ENCODE measurements around the gene EXOC3L1. TPM values are rescaled to one million over a fixed set of nuclear protein-coding genes. Genes with fewer than 3 reads are reported as not detected.

The EXOC3L1 gene, protein sequence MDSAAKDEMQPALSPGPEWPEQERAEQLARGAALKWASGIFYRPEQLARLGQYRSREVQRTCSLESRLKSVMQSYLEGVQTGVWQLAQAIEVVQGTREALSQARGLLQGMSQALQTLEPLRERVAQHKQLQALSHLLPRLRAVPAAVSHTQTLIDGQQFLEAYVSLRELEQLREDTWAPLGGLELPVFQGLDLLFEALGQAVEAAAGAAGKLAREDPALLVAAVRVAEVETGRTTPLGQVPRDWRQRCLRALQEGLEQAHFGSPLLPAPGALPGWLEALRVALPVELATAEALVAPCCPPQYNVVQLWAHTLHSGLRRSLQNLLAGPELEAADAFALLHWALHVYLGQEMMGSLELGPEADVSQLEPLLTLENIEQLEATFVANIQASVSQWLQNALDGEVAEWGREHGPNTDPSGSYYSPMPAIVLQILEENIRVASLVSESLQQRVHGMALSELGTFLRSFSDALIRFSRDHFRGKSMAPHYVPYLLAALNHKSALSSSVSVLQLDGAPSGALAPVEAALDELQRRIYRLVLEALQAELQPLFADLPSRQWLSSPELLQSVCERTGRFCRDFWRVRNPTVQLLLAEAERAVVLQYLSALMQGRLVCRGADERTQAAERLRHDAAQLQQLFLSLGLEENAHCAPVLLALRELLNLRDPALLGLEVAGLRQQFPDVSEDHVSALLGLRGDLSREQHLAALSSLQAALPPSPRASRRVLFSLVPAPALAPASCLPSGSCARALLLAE
- 3.6 and 4.8 TPM in 2 replicates for total RNA-seq (2014; rRNA removed; shearing (Covaris generic))

DNA sequence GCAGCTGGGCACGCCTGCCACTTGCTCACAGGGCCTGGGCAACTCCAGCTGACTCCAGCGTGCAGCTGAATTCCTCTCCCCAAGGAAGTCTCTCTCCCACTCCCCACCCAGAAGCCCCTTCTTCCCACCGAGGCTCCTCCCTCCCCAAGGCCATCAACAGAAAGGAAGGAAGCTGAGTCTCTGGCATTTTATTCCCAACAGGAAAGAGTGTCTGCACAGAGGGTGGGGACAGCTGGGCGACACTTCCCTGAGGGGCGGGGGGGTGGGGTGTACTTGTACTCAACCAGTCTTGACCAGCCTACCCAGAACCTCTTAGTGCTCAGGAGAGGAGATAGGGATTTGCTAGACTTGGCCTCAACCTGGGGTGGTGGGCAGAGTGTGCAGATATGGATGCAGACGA lies at the start of gene EXOC3L1:
Gene EXOC3L1 (minus strand): TSS at position 96 of the 400 bp plus-strand sequence. CDS start 460 bp downstream, outside the sequence.
- no peak for DNase-seq
- Histone ChIP-seq H3K4me3 (ENCODE audit: insufficient read depth, low read depth, low read length) (peak within 1 kb of the TSS; percentile 3; the same call in 1 of the 2 replicates), H3K36me3 (replicated peaks; ENCODE audit: control insufficient read depth, insufficient read depth, low read length) (peaks cover 16% of the 10 kb centered on the region), H3K27me3 (ENCODE audit: control insufficient read depth, insufficient read depth, low read length) (peaks cover 9% of the 10 kb centered on the region)

DNA sequence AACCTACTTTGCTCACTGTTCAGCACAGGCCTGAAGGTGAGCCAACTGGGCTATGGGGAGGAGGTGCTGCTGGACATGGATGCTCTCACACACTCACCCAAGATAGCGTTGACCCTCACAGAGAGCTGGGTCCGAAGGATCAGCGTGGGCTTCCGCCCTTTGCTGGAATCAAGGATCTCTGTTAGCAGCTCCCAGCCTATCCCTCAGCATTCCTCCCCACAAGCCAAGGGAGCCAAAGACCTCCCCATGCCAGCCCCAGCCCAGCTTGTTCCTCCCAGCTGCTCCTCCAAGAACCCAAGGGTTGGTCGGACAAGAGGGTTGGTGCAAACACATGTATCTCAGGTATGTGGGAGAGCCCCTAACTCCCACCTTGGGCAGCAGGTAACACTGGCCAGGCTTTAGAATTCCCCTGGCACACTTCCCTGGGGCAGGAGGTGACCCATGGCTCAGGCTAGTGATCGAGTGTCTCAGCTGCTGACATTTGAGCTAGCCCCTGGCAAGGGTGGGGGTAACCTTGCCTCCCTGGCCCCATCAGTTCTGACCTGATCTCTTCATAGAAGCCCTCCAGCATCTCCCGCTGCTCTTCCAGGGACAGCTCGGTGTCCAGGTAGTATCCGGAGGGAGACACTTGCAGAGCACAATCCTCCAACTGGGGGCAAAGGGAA lies 49.0 kb upstream of the EXOC3L1 start:
- Histone ChIP-seq H3K27me3 (ENCODE audit: control insufficient read depth, insufficient read depth, low read length) (no peaks in the 10 kb centered on the region), H3K4me3 (ENCODE audit: insufficient read depth, low read depth, low read length) (no peak overlapping the region), H3K36me3 (replicated peaks; ENCODE audit: control insufficient read depth, insufficient read depth, low read length) (peaks cover 24% of the 10 kb centered on the region)
- no peak for DNase-seq

DNA sequence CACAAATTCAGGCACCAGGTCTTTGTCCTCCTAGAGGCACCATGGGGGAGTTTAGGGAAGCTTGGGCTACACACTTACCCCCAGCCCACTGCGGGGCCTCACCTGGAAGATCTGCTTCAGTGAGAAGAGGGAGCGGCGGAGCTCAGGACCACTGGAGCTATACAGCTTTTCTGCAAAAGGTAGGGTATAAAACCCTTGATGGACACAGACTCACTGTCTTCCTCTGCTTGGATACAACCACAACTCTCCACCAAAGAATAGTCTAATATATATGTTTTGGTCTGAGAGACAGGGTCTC lies 48.3 kb upstream of the EXOC3L1 start:
- H3K27me3 ChIP-seq (ENCODE audit: control insufficient read depth, insufficient read depth, low read length) = no peaks in the 10 kb centered on the region
- no peak for DNase-seq
- no peak overlapping the region for H3K4me3 ChIP-seq (ENCODE audit: insufficient read depth, low read depth, low read length)
- H3K36me3 ChIP-seq (replicated peaks; ENCODE audit: control insufficient read depth, insufficient read depth, low read length) = peaks cover 27% of the 10 kb centered on the region

DNA sequence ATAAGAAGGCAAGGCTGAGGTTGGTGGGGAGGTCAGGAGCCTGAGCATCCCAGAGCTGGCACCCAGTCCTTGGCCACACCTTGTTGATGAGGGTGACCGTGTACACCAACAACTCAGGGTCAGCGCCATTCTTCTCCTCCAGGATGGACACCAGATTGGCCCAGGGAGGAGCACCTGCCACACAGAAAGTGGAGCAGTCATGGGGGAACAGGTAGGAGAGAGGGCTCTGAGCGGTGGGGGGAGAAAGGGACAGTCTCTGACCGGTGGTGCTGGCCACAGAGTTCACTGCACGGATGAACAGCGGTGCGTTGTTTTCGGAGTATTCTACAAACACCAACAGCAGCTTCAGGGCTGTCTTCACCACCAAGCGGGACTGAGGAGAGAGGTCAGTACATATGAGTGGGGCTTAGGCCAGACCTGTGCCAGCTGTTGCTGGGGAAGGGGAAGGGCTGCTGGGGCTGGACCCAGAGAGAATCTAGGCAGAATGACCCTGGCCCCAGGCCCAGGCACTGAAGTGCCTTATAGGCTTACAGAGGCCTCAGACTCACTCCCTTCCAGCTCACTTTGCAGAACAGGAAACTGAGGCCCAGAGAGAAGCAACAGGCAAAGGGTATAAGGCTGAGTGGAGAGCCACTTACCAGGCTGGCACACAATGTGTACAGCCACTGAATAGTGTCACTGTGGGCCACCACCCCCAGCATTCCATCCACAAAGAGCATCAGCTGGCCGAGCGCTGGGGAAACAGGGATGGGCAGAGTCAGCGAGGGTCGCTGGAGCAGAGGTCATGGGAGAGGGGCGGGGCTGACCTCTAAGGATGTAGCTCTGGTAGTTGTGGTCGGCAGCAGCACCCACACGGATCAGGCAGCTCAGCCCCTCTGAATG lies 47.7 kb upstream of the EXOC3L1 start:
- DNase-seq = no peak
- Histone ChIP-seq H3K36me3 (replicated peaks; ENCODE audit: control insufficient read depth, insufficient read depth, low read length) (peaks cover 27% of the 10 kb centered on the region), H3K4me3 (ENCODE audit: insufficient read depth, low read depth, low read length) (no peak overlapping the region), H3K27me3 (ENCODE audit: control insufficient read depth, insufficient read depth, low read length) (no peaks in the 10 kb centered on the region)

DNA sequence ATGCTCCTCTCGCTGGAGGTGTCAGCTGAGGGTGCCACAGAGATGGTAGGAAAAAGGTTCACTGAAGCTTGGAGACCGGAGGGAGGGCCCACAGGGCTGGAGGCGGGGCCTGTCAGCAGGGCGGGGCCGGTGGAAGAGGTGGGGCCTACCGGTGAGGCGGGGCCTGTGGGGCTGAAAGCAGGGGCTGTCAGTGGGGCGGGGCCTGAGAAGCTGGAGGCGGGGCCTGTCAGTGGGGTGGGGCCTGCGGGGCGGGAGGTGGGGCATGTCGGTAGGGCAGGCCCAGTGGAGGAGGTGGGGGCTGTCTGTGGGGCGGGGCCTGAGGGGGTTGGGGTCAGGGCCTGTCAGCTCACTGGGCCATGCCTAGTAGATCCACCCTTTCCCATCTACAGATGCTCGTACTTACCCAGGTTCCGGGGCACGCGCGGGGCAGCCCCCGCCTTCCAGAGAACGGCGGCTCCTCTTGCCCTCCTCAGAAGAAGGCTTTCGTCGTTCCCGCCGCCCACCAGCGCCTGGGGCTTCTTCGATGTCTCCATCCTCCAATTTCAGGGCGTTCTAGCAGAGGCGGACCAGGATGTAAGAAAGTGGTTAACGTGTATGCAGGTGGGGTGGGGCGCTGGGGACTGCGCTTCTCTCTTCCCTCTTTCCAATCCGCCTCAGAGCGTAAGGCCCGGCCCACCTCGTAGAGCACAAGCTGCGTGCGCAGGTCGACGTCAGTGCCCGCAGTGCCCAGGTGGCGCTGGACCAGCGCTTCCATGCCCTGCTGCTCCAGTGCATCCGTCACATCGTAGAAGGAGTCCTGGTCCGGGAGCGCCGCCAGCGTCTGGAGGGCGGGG lies 46.8 kb upstream of the EXOC3L1 start:
- DNase-seq = peak; percentile 100
- Histone ChIP-seq H3K36me3 (replicated peaks; ENCODE audit: control insufficient read depth, insufficient read depth, low read length) (peaks cover 29% of the 10 kb centered on the region), H3K4me3 (ENCODE audit: insufficient read depth, low read depth, low read length) (no peak overlapping the region), H3K27me3 (ENCODE audit: control insufficient read depth, insufficient read depth, low read length) (no peaks in the 10 kb centered on the region)

DNA sequence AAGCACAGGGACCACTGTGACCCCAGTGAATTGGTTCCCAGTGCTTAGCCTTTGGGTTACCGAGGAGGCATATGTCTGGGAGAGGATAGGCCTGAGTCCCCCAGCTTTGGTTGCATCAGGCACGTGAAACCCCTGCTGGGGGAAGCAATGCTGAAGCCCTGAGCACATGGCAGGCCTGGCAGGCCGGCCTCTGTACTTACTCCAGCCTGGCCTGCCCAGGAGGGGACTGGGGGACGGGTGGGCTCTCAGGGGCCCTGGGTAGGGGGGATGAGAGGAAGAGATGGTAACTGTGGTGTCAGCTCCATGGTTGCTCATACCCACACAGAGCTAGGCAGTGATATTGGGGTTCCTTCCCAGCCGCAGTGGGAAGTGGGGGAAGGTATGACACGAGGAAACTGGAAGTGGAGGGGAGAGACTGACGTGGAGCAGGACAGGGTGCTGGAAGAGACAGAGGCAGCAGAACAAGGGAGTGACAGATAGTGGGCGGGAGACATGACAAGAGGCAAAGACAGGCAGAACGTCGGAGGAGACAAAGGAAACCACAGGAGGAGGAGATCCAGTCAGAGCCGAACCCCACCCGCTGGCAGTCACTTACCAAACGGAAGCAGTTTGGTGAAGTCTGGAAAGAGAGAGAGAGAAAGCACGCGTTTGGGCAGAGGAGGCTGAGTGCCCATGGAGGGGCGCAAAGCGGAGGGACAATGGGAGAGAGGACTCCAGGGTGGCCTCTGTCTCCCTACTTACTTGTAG lies 46.1 kb upstream of the EXOC3L1 start:
- Histone ChIP-seq H3K36me3 (replicated peaks; ENCODE audit: control insufficient read depth, insufficient read depth, low read length) (peaks cover 33% of the 10 kb centered on the region), H3K27me3 (ENCODE audit: control insufficient read depth, insufficient read depth, low read length) (no peaks in the 10 kb centered on the region), H3K4me3 (ENCODE audit: insufficient read depth, low read depth, low read length) (no peak overlapping the region)
- peak; percentile 39 for DNase-seq

DNA sequence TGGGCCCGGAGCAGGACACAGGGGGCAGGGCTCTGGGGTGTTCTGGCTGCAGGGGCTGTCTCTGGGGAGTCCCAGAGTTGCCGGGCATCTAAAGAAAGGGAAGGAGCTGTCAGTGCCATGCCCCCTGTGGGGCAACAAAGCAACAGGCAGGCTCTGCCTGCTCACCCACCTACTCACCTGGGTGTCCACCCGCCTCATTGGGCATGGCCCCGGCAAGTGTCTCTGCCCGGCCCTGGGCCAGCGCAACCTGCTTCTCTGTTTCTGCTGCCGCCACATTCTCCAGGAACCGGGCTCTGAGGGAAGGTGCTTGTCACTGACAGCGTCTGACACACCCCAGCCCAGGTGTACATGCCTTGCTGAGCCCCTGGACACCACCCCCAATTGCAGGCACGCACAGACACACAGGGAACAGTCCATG lies 44.3 kb upstream of the EXOC3L1 start:
- H3K27me3 ChIP-seq (ENCODE audit: control insufficient read depth, insufficient read depth, low read length) = no peaks in the 10 kb centered on the region
- DNase-seq = no peak
- H3K4me3 ChIP-seq (ENCODE audit: insufficient read depth, low read depth, low read length) = no peak overlapping the region
- H3K36me3 ChIP-seq (replicated peaks; ENCODE audit: control insufficient read depth, insufficient read depth, low read length) = peaks cover 43% of the 10 kb centered on the region

DNA sequence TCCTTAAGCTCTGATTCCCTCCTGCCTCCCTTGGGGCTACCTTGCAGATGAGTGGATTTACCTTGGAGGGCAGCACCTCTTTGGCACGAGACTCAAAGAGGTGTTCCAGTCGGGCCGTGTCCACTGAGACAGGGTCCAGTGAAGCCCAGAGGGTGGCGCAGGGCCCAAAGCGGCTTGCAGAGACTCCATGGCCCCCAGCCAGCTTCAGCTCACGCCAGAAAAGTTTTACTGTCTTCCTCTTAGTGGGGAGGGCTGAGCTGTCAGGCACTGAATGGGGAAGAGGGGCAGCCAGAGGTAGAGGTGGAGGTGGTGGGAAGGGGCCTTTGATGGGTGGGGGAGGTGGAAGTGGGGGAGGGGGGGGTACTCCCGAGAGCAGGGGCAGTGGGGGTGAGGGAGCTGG lies 43.7 kb upstream of the EXOC3L1 start:
- Histone ChIP-seq H3K27me3 (ENCODE audit: control insufficient read depth, insufficient read depth, low read length) (no peaks in the 10 kb centered on the region), H3K36me3 (replicated peaks; ENCODE audit: control insufficient read depth, insufficient read depth, low read length) (peaks cover 46% of the 10 kb centered on the region), H3K4me3 (ENCODE audit: insufficient read depth, low read depth, low read length) (no peak overlapping the region)
- no peak for DNase-seq

DNA sequence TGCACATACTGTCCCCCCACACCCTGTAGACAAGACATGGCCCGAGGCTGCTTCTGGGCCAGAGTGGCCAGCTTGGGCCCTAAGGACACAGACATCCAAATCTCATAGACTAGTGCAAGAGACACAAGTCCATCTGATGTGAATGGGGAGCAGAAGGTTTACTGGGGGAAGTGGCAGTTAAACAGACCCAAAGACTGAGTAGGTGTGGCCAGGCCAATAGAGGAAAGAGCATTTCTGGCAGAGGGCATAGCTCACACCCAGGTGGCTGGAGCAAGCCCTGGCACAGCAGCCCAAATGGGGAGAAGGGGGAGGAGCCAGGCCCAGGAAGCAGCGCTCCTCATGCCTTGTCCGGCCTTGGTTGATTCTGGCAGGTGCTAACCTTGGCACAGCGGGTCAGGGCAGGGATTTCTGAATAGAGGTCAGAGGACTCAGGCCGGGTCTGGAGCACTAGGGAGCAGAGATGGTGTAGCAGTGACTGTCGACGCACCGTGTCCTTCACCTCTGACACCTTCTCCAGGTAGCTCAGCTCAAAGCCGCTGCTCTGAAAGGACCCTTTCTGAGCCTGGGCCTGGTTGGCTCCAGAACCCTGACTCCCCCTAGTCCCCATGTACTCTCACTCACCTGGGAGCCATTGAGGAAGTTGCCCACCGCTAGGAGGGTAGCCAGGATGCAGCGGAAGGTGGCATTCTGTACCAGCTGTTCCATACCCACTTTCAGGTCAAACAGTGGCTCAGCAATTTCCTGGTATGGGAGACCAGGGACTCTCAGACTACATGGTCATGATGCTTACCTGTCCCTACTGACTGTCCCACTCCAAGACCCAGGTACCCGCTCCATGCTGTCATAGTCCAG lies 41.1 kb upstream of the EXOC3L1 start:
- H3K27me3 ChIP-seq (ENCODE audit: control insufficient read depth, insufficient read depth, low read length) = no peaks in the 10 kb centered on the region
- no peak for DNase-seq
- no peak overlapping the region for H3K4me3 ChIP-seq (ENCODE audit: insufficient read depth, low read depth, low read length)
- peaks cover 41% of the 10 kb centered on the region for H3K36me3 ChIP-seq (replicated peaks; ENCODE audit: control insufficient read depth, insufficient read depth, low read length)

DNA sequence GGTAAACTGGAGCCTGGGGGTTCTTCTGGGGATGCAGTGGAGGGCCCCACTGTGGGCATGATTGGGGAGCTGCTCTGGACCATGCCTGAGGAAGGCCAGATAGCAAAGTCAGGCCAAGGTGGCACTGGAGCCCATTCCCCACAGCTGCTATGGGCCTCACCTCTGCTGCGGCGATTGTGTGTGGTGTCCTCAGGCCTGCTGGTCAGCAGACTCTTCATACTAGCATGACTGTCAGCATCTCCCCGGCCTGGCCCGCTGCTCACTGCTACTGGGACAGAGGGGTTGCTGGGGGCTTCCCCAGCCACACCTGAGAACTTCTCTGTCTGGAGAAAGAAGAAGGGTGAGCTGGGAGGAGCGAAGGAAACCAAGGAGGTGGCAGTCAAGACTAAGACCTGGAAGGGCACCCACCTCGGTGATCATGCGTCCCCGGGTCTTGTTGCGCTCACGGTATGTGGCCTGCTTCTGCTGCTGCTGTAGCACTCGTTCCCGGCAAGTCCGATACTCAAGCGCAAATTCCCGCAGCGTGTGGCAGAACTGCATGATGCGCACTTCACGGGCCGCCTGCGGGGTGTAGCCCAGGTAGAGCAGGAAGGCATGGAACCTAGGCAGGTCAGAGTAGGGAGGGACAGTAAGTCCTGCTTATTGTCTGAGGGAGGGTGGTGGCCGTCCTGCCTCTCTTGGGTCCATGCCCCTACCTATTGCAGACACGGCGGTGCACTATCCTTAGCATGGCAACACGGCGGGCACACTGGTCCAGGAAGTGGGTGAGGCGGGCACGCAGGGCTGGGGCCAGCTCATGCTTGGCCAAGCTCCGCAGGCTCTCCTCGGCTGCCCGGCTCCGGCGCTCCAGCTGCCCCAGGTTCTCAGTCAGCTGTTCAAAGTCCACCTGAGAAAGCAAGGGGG lies 40.2 kb upstream of the EXOC3L1 start:
- H3K27me3 ChIP-seq (ENCODE audit: control insufficient read depth, insufficient read depth, low read length) = no peaks in the 10 kb centered on the region
- DNase-seq = no peak
- H3K4me3 ChIP-seq (ENCODE audit: insufficient read depth, low read depth, low read length) = no peak overlapping the region
- H3K36me3 ChIP-seq (replicated peaks; ENCODE audit: control insufficient read depth, insufficient read depth, low read length) = peaks cover 37% of the 10 kb centered on the region

DNA sequence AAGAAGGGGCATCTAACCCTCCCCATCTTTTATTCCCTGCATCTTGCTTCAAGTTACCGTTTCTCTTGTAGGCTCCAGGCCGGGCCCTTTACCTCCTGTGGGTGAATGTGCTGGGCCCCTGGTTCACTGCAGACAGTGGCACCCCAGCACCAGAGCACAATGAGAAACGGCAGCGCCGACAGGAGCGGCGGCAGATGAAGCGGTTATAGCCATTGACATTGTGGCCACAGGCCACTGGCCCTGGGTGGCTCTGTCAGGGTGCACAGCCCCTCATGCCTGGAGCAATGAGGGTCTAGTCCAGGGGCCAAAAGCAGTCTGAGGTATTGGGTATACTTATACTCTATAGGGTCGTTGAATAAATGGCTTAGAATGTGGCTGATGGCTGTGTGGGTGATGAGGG lies 39.0 kb upstream of the EXOC3L1 start:
- Histone ChIP-seq H3K27me3 (ENCODE audit: control insufficient read depth, insufficient read depth, low read length) (no peaks in the 10 kb centered on the region), H3K4me3 (ENCODE audit: insufficient read depth, low read depth, low read length) (no peak overlapping the region), H3K36me3 (replicated peaks; ENCODE audit: control insufficient read depth, insufficient read depth, low read length) (peaks cover 30% of the 10 kb centered on the region)
- DNase-seq = no peak
